Measurements from ENCODE around the gene MYZAP.

The MYZAP gene

DNA sequence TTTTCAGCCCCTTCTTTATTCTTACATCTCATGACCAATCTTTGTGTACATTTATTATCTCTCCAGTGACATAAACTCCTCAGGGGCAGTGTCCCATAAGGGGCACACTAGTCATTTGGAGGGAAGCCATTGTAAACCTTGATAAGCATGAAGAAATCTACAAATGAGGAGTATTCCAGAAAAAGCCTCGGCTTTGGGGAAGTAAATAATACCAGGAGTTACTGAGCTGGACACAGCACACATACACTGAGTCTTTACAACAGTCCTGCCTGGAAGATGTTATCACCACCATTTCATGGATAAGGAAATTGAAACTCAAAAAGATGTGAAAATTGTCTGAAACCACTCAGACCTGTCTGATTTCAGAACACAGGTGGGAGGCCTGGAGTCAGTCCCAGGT lies 99.4 kb downstream of the MYZAP start:
- no peak for DNase-seq (ENCODE audit: low read depth in 4 of 4, low spot score in 1 of 4)

DNA sequence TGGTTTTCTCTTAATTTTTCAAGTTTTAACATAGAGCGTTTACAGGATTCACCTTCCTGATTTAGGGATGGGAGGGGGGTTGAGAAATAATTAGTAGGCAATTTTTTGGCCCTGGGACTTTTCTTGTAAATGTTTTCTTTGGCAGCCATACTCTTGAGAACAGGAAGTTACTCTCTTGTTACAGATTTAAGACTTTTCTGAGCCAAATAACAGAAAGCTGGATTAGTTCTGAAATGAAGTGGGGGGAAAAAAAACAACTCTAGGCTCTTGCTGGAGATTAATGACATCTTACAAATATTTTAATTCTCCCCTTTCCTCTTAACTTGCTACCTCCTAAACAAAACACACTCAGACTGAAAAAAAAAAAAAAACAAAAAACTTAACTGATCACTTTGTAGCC lies 101.0 kb downstream of the MYZAP start:
- DNase-seq (ENCODE audit: low read depth in 4 of 4, low spot score in 1 of 4), result no peak

DNA sequence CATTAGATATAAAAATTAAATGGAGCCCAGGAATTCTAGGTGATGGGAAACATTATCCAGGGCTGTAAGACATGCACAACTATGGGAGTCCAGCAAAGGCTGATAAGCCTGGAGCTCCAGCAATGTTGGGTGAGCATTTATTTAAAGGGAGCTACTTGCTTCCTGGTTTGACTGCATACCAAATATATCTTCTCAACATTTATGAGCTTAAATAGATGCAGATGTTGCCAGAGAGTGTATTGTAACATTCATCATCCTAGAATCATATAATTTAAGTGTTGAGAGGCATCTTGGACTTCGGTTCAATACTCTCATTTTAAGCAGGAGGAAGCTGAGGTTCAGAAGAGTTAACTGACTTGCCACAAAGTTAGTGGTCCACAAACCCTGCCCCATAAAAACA lies 102.6 kb downstream of the MYZAP start:
- no peak for DNase-seq (ENCODE audit: low read depth in 4 of 4, low spot score in 1 of 4)

DNA sequence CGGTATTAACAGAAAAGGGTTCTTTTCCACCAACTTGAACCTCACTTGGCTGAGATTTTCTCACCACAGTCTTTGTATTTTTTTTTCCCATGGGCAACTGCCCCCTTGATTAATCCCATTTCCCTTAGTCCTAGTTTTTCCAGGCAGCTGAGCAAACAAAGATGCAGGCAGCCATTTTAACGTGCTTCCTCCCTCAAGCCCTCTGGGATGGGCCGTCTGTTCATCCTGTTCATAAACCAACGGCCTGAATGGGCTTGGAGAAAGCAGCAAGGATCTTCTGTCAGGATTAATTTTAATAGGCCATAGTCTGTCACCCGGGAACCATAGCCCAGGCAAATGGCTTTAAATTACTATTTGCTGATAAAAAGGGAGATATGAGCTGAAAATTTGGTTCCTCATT lies 104.4 kb downstream of the MYZAP start:
- no peak for DNase-seq (ENCODE audit: low read depth in 4 of 4, low spot score in 1 of 4)

DNA sequence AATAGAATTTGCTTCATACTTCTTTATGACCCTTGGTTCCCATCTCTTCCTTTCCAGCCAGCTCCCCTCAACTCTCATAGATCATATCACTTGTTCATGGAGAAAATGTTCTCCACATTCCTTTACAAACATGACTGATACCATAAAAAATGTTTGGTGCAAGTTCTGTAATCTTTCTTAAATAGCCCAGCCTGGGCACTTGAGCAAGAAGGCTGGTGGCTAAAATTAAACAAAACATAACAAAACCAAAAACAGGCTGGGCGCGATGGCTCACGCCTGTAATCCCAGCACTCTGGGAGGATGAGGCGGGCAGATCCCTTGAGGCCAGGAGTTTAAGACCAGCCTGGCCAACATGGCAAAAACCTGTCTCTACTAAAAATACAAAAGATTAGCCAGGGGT lies 105.9 kb downstream of the MYZAP start:
- no peak for DNase-seq (ENCODE audit: low read depth in 4 of 4, low spot score in 1 of 4)

DNA sequence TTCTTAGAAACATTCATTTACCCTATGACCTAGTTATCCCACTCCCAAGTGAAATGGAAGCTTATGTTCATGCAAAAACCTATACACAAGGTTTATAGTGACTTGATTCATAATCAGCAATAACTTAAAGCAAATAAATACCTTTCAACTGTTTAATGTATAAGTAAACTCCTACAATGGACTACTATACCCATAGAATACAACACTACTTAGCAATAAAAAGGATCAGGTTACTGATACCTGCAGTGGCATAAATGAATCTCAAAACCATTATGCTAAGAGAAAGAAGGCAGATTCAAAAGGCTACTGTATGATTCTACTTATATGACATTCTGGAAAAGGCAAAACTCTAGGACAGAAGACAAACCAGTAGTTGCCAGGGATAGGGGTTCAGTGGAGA lies 106.5 kb downstream of the MYZAP start:
- no peak for DNase-seq (ENCODE audit: low read depth in 4 of 4, low spot score in 1 of 4)

DNA sequence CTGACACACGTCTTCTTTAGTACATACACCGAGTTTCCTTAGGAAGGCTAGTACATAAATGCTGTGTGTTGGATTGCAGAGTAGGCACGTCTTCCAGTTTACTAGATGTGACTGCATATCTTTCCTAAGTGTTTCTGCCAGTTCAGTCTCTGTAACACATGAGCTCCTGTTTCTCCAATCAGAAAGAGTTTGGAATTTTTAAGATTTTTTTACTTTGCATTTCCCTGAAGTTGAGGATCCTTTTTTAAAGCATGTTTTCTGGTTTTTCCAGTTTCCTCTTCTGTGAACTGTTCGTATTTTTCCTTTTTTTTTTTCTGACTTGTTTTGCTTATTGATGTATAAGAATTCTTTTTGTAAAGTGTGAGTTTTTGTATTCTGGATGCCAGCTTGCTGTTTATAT lies 107.3 kb downstream of the MYZAP start:
- DNase-seq (ENCODE audit: low read depth in 4 of 4, low spot score in 1 of 4), result no peak

DNA sequence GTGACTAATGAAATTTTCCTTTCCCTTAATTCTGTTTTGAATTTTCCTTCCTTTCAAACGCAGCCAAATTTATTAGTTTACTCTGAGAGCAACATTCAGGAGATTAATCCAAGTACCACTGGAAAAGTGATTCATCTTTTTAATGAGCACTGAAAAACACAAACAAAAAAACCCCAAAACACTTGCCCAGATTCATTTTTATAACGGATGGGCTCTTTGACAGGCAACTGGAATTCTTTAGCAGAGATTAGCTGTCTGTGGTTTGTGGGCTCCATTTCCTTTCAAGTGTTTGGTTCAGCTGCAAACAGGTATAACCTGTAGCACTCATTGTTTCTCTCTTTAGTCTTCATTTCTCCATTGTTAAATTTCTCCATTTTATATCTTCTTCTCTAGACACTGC lies 111.7 kb downstream of the MYZAP start:
- no peak for DNase-seq (ENCODE audit: low read depth in 4 of 4, low spot score in 1 of 4)

DNA sequence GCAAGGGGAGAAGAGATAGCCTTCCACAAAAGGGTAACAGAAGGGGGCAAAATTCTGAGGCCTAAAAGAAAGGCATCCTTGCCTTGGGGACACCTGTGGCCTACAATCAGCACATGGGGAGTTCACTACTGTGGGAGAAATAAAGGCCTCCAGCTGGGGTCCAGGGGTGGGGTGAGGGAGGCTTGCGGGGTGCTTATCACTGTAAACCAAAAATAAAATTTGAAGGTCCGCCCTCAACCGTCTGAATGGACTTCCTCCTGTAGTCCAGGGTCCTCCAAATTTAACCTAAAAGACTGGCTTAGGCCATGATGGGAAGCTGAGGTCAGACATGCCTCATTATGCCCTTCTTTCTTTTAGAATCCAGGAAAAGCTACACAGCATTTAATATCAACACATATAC lies 112.7 kb downstream of the MYZAP start:
- DNase-seq (ENCODE audit: low read depth in 4 of 4, low spot score in 1 of 4), result no peak

DNA sequence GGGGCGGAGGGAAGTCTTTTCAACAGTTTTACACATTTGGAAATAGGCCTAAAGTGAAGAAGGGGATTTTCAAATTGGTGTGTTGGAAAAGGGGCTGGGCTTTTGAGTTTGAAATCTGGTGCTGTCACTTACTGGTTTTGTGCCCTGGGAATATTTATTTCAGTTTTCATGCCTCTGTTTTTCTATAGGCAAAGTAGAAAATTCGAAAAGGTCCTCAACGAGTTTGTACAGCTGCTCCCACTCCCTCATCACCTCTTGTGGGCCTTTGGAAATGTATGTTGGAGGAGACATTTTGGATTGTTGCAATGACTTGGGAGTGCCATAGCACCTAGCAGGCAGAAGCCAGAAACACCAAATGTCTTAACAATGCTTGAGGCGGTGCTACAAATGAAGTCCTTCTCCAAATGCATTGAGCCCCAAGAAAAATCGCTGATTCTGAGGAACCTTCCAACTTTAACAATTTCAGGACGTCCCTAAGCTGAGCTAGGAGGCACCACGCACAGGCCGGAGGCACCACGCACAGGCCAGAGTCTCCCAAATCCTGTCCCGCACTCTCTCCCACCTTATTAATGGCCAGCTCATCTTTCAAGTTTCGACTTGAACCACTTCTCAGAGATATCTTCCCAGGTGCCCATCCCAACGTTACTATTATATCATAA lies 114.2 kb downstream of the MYZAP start:
- DNase-seq (ENCODE audit: low read depth in 4 of 4, low spot score in 1 of 4), result no peak

DNA sequence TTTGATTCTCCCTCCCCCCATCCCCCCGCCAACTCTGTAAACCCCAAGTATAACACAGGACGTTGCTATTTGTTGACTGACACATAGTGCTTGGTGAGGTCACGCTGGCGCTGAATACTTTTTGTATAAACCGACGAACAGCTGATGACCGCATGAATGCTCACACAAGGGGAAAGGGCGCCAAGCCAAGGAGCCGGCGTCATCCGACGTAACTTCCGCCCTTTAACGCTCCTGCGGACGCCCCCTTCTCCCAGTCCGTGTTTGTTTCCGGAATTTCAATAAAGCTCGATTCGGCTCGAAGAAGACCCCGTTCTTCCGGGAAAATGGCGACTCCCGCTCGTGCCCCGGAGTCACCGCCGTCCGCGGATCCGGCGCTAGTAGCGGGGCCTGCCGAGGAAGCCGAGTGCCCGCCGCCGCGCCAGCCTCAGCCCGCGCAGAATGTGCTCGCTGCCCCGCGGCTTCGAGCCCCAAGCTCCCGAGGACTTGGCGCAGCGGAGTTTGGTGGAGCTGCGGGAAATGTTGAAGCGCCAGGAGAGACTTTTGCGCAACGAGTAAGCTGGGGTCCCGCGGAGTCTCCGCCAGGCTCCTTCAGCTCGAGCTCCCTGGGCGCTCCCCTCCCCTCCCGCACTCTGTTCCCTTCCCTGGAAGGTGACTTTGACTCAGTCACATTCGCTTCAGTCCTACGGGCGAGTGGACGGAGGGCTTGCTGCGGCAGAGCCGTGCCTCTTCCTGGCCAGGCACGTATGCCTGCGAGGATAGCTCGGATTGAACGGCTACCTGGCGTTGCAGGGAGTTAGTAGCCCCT lies 114.9 kb downstream of the MYZAP start, which contains the start of gene POLR2M:
Gene POLR2M, plus strand, starts transcription at position 310 of the 805 bp plus-strand sequence. Its CDS starts 129 bp downstream, at position 439.
- DNase-seq (ENCODE audit: low read depth in 4 of 4, low spot score in 1 of 4), result peak; percentile 73 to 85 (median 80)

DNA sequence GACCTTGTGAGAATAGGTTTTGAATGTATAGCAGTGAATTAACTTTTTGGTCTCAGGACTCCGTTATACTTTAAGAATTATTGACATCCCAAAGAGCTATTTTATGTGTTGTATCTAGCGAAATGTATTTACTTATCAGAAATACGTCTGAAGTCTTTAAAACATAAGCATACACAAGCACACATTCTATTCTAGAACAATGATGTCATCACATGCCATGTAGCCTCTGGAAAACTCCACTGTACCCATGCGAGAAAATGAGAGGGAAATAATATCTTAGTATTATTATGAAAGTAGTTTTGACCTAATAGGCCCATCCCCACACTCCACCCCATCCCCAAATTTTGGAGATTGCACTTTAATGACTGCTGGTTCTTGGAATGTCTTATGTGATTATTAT lies 116.3 kb downstream of the MYZAP start:
- DNase-seq (ENCODE audit: low read depth in 4 of 4, low spot score in 1 of 4), result no peak

DNA sequence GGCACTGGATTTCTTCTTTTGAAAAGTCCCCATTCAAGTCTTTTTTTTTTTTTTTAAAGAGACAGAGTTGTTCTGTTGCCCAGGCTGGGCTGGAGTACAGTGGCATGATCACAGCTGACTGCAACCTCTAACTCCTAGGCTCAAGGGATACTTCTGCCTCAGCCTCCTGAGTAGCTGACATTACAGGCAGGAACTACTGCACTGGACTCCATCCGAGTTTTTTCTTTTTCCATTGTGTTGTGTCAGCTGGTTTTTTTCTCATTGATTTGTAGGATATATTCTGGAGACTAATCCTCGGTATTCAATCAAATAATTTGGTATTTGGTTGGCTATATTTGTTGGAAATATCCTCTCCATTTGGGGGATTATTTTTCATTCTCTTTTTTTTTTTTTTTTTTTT lies 126.6 kb downstream of the MYZAP start:
- DNase-seq (ENCODE audit: low read depth in 4 of 4, low spot score in 1 of 4), result no peak

DNA sequence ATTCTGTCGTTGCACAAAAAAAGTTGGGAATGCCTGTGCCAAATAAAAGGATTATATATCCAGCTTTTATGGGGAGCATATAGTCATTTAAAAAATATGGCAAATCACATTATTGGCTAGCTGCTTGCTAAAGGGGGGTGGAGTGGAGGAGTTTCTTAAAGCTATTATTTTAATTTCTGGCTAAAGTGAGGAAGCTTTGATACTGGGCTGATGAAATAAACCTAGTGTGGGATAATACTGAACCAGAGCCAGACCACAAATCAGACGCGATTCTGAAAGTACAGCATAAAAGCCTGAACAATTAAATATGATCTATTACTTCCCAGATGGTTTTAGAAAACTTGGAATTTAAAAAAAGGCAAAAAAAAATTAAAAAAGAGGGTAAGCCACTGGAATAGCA lies 129.2 kb downstream of the MYZAP start:
- no peak for DNase-seq (ENCODE audit: low read depth in 4 of 4, low spot score in 1 of 4)

DNA sequence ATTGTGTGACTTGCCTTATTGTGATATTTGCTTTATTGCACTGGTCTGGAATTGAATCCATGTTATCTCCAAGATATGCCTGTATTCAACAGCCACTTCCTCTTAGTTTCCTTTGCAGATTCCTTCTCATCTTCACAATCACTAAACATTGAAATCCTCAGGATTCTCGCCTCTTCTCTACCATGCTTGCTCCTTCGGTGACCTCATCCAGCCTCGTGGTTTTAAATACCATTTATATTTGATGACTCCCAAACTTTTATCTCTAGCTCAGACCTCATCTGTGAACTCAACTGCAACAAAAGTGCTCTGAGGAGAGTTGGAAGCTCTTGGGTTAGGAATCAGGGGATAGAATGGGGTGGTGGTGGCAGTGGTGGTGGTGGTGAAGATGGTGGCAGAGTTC lies 134.7 kb downstream of the MYZAP start:
- no peak for DNase-seq (ENCODE audit: low read depth in 4 of 4, low spot score in 1 of 4)

DNA sequence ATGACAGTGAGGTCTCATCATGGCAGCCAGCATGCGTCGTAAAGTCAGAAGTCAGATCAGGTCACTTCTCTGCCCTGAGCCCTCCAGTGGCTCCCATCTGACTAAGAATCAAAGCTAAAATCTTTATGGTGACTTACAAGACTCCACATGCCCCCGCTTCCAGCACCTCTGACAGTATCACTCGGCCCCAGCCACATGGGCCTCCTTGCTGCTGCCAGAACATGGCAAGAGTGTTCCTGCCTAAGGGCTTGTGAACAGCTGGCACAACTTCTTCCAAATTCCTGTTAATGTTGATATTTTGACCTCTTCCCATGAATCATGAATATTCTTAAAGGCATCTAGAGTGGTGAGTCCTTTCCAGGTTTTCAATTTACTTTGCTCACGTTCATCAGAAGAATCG lies 135.3 kb downstream of the MYZAP start:
- DNase-seq (ENCODE audit: low read depth in 4 of 4, low spot score in 1 of 4), result no peak

DNA sequence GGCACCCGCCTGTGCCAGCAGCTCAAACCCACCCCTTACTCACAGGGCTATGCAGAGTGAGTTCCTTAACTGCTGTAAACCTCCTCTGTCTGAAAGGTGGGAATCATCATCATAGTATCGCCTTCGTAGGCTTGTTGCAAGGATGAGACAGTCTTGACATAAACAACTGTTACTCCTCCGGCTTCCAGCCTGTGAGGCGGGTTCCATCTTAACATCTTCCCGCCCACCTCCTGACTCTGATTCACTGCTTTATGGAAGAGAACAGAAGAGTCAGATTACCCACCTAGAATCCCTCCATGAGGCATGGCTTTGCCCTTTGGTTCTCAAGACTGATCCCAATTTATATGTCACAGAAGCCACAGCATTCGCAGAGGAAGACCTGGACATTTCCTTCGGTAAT lies 136.7 kb downstream of the MYZAP start:
- DNase-seq (ENCODE audit: low read depth in 4 of 4, low spot score in 1 of 4), result no peak

DNA sequence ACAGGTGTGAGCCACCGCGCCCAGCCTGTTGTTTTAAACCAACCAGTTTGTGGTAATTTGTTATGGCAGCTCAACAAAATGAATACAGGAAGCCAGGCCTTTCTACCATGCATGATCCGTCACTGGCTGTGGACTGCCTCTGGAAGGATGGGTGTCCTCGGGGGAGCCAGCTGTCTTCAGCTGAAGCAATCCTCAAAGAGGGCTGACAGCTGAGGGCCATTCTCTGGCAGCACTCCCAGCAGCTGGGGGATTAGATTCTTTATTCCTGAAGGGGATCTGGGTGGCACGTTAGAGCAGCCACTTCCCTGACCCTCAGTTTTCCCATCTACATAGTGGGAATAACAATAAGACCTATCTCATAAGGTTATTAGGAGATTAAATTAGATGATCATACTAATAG lies 139.2 kb downstream of the MYZAP start:
- no peak for DNase-seq (ENCODE audit: low read depth in 4 of 4, low spot score in 1 of 4)

DNA sequence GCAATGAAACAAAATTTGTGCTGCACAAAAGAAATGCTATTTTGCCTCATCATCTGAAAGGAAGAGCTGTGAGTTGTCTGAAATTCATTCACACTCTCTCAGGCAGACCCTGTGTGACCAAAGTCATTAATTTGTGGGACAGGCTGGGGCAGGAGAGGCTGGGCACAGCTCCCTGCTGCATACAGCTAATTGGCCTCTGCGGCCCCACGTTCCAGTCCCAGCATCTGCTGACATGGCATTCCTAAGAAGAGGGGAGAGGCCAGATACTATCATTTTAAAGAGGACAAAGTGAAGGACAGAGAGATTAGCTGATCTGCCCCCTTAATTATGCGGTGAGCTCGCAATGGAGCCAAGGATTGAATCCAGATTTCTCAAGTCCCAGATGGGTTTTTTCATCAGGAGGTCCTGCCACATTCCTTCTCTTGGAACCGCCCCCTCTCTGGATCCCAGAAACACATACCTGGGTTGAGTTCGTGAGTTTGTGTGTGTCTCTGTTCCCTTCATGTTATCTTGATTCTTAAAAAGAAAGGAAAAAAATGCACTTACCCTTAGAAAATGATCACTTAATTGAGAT lies 139.9 kb downstream of the MYZAP start:
- DNase-seq (ENCODE audit: low read depth in 4 of 4, low spot score in 1 of 4), result no peak

DNA sequence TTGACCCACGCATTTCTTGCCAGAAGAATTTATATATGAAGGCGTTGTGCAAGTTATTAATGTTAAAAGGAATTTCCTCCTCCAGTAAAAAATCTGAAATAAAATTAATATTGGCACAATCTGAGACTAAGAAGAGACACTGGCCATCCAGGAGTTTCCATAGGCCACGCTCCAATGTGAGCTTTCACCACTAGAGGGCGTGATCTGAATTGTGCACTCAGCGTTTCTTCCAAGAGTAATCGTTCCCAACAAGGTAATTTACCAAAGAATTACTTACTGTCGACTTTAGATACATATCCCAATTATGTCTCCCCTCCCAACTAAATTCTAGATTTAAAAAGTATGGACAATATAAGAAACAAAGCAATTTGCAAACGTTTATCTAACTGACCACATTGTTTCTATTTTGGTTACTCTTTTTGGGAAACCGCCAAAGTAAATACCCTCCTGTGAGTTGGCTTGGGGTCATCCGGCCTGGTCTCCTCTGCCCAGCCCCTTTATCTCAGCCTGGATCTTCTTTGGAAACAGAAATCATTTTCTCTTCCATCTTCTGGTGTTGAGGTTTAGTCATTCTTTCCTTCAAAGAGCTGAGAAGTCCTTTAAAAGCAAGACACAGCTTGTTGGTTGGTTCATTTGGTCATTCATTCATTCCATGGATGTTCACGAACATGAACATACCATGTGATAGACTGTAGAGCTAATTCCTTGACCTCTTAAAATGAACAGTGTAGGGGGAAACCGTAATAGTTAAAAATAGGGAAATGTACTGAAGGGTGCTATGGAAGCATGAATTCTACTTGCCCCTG lies 141.0 kb downstream of the MYZAP start:
- peak; percentile 17 to 29 (median 25) for DNase-seq (ENCODE audit: low read depth in 4 of 4, low spot score in 1 of 4)

DNA sequence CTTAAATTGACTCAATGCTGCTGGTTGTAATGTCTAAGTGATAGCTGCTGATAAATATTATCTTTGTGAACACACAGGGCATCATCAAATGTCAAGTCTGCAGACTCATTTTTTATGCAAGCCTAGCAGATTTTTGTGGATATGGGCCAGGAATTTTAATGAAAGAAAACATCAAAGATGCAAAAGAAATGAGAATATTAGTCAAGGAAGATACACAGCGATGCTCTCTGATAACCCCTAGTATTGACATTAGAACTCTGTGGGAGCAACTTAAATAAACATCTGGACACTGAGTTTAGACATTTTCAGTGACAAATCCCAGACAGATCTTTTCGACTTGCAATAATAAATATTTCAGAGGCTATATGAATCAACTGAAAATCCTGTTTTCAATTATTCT lies 143.2 kb downstream of the MYZAP start:
- DNase-seq (ENCODE audit: low read depth in 4 of 4, low spot score in 1 of 4), result no peak
